Measurements from ENCODE around the gene CEP89. TPM values are rescaled to one million over a fixed set of nuclear protein-coding genes. Genes with fewer than 3 reads are reported as not detected.

The CEP89 gene
- total and polyA plus RNA-seq, 2 of the 4 experiments (the other 2 are of a cell fraction): 7.2 to 17.4 TPM

DNA sequence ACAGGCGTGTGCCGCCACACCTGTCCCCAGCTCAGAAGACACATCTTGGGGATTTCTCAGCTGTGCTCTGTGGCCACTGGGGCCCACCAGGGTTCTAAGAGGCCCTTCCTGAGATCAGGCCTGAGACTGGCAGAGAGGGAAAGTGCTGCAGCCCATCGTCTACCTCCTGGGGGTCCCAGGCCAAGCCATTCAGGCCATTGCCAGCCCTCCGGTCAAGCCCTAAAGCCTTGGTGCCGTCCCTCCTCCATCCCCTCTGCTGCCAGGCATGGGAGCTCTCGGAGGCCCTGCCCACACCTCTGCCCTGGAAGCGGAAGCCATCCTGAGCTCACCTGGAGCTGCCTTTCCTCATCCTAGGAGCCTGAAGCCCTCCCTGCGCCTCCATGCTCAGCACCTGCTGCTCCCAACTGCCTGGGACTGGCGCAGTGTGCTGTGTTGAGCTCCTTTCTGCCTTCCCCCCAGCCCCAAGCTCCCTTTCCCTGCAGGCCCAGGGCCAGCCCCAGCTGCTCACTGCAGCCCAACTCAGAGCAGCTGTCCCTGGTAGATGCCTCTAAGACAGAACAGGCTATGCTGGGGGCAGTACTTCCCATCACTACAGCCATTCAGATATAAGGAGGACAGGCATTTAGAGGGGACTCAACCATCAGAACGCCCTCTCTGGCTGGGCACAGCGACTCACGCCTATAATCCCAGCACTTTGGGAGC lies 105.0 kb downstream of the CEP89 start:
- Histone ChIP-seq H2AFZ (replicated peaks; ENCODE audit: low read length, poor library complexity) (no peak overlapping the region), H3K4me3 (ENCODE audit: insufficient read depth, low read depth, low read length) (no peak overlapping the region), H3K4me1 (ENCODE audit: control insufficient read depth, insufficient read depth, low read length) (no peaks in the 10 kb centered on the region), H3K27me3 (ENCODE audit: control insufficient read depth, insufficient read depth, low read length) (no peaks in the 10 kb centered on the region), H3K9me3 (ENCODE audit: control insufficient read depth, insufficient read depth, low read length) (no peaks in the 10 kb centered on the region), H2BK120ac (ENCODE audit: low read depth, low read length) (no peak overlapping the region), H2AK9ac (replicated peaks; ENCODE audit: low read depth, low read length, poor library complexity) (no peak overlapping the region), H3K14ac (replicated peaks; ENCODE audit: low read depth, low read length) (no peak overlapping the region), H3K23ac (ENCODE audit: low read depth, low read length) (no peak overlapping the region), H3K36me3 (ENCODE audit: control insufficient read depth, insufficient read depth, low read length) (no peaks in the 10 kb centered on the region), H3K18ac (ENCODE audit: low read depth, low read length) (no peak overlapping the region), H4K8ac (ENCODE audit: low read depth in 2 of 2, low read length in 2 of 2) (no peak overlapping the region), H2BK5ac (ENCODE audit: low read depth, low read length, poor library complexity, severe bottlenecking) (no peak overlapping the region), H3K4ac (ENCODE audit: low read depth, low read length) (no peak overlapping the region), H3K56ac (ENCODE audit: extremely low read depth, insufficient read depth, low read length) (no peak overlapping the region), H4K5ac (ENCODE audit: low read depth, low read length) (no peak overlapping the region), H3K4me2 (ENCODE audit: low read depth, low read length) (no peak overlapping the region), H4K91ac (ENCODE audit: insufficient read depth, low read depth, low read length) (no peak overlapping the region), H3K9me1 (ENCODE audit: insufficient read depth, low read length) (no peaks in the 10 kb centered on the region), H3K27ac (ENCODE audit: insufficient read depth, low read length) (no peak overlapping the region), H2BK20ac (ENCODE audit: low read depth, low read length) (no peak overlapping the region), H2AK5ac (ENCODE audit: low read depth, low read length) (no peak overlapping the region), H3K79me1 (ENCODE audit: low read depth in 1 of 2, low read length in 2 of 2) (no peaks in the 10 kb centered on the region), H3K9ac (ENCODE audit: low read depth, low read length) (no peak overlapping the region), H4K20me1 (ENCODE audit: insufficient read depth, low read length) (no peaks in the 10 kb centered on the region), H2BK15ac (ENCODE audit: low read depth, low read length) (no peak overlapping the region)
- WGBS, 2 experiments (ENCODE audit: extremely low coverage in 2 of 2, insufficient read length in 1 of 2): 42% methylated on average over 5 of the region's 12 CpGs; no CpG with 5 or more reads in 1 of the 2 experiments
- dilution Hi-C loops (cut with HindIII; ENCODE audit: low sequenced_read_pairs, unreplicated experiment) (no loop called here), intact Hi-C loops (cut with micrococcal nuclease) (no loop called here), in situ Hi-C loops (cut with MboI; ENCODE audit: low sequenced_read_pairs) (no loop called here)
- no peak for ATAC-seq (ENCODE audit: low read depth)
- no peak for TF ChIP-seq SMC3 (IDR thresholded peaks at IDR 0.05; ENCODE audit: low read depth, low read length)
- no peak for TF ChIP-seq ELK1 (IDR thresholded peaks at IDR 0.05; ENCODE audit: borderline replicate concordance, low read depth, low read length)
- no peak for TF ChIP-seq CEBPB (IDR thresholded peaks at IDR 0.05; ENCODE audit: low read depth, low read length)
- TF ChIP-seq POLR2A (IDR thresholded peaks at IDR 0.05; ENCODE audit: low read depth, low read length): no peak
- TF ChIP-seq, protein P1, sequence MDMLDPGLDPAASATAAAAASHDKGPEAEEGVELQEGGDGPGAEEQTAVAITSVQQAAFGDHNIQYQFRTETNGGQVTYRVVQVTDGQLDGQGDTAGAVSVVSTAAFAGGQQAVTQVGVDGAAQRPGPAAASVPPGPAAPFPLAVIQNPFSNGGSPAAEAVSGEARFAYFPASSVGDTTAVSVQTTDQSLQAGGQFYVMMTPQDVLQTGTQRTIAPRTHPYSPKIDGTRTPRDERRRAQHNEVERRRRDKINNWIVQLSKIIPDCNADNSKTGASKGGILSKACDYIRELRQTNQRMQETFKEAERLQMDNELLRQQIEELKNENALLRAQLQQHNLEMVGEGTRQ (IDR thresholded peaks at IDR 0.05; ENCODE audit: low read depth, low read length): no peak
- TF ChIP-seq FOS (IDR thresholded peaks at IDR 0.05; ENCODE audit: low read depth, low read length): no peak
- no peak for TF ChIP-seq MAFK (IDR thresholded peaks at IDR 0.05; ENCODE audit: low read depth, low read length)
- TF ChIP-seq RFX5 (IDR thresholded peaks at IDR 0.05; ENCODE audit: low read depth, low read length): no peak
- ChIA-PET CTCF (interaction anchor here (0.6 kb wide), 1 partner anchor 445 kb away, joined by 3 read pairs; no protein-coding TSS in a partner anchor), POLR2A (ENCODE audit: unreplicated experiment) (no interaction called here)
- no TSS peak for BruUV-seq (replicated peaks)
- no peak for DNase-seq

Data from IMR-90 (cell line).